T47D (cell line): Measurements from ENCODE around the gene JMY.
"Not testable (repeated sequence)": the region's sequence is repeated elsewhere in the genome, so short reads cannot be mapped to it uniquely, and the experiment has no call there.

ENCODE experiments used
- DNase-seq, 2 experiments: peaks; one replicate each; pipeline versions ENCODE4 v3.0.0 to v3.0.0-alpha.2; 2011 to 2012; ENCODE audit warnings: low read depth in 1 of 2, low spot score in 1 of 2
- JUND ChIP-seq: IDR thresholded peaks from 2 replicates; pipeline ENCODE4 v1.6.1; 2012; ENCODE audit warnings: low read depth
- in situ Hi-C: cut with HindIII; loops from 2 replicates; pipeline ENCODE4 v1.10.0; 2016; ENCODE audit warnings: low sequenced_read_pairs, low pct_unique_long_range_greater_than_20kb

The JMY gene

GRCh38 chr5:79243224-79243623, 7.3 kb downstream of the JMY start:
- DNase-seq, result no peak
- in situ Hi-C loops, result no loop called here
- no peak for TF ChIP-seq JUND

GRCh38 chr5:79254067-79254466, 18.1 kb downstream of the JMY start:
- DNase-seq, in situ Hi-C loops: not testable (repeated sequence)

GRCh38 chr5:79255786-79256557, 20.0 kb downstream of the JMY start:
- in situ Hi-C loops, result no loop called here
- TF ChIP-seq JUND, result no peak
- peak in 1 of 2 experiments; percentile 83 for DNase-seq

- no peak for TF ChIP-seq JUND
- in situ Hi-C loops, result no loop called here
- peak in 1 of 2 experiments; percentile 80 for DNase-seq
These were observed 20.6 kb downstream of the JMY start for GRCh38 chr5:79256563-79256962.

- in situ Hi-C loops, result no loop called here
- no peak for DNase-seq
- no peak for TF ChIP-seq JUND
These were observed 21.4 kb downstream of the JMY start for GRCh38 chr5:79257314-79257713.

GRCh38 chr5:79258801-79259200, 22.9 kb downstream of the JMY start:
- in situ Hi-C loops, result no loop called here
- no peak for TF ChIP-seq JUND
- DNase-seq, result no peak

GRCh38 chr5:79259383-79259782, 23.5 kb downstream of the JMY start:
- DNase-seq, result no peak
- no peak for TF ChIP-seq JUND
- in situ Hi-C loops, result no loop called here

- DNase-seq, result no peak
- in situ Hi-C loops, result no loop called here
- no peak for TF ChIP-seq JUND
These were observed 23.9 kb downstream of the JMY start for GRCh38 chr5:79259810-79260209.

GRCh38 chr5:79261897-79262296, 26.0 kb downstream of the JMY start:
- in situ Hi-C loops, result no loop called here
- no peak for TF ChIP-seq JUND
- no peak for DNase-seq

- DNase-seq, result no peak
- in situ Hi-C loops, result no loop called here
- TF ChIP-seq JUND, result no peak
These were observed 27.4 kb downstream of the JMY start for GRCh38 chr5:79263290-79263689.

GRCh38 chr5:79267180-79267579, 31.2 kb downstream of the JMY start:
- in situ Hi-C loops, result no loop called here
- no peak for DNase-seq
- TF ChIP-seq JUND, result no peak

GRCh38 chr5:79269733-79270166, 33.8 kb downstream of the JMY start:
- in situ Hi-C loops, result no loop called here
- DNase-seq, result no peak
- no peak for TF ChIP-seq JUND

- in situ Hi-C loops, result no loop called here
- DNase-seq, result no peak
- TF ChIP-seq JUND, result no peak
These were observed 37.4 kb downstream of the JMY start for GRCh38 chr5:79273341-79273740.

- in situ Hi-C loops, result no loop called here
- DNase-seq, result no peak
- no peak for TF ChIP-seq JUND
These were observed 48.9 kb downstream of the JMY start for GRCh38 chr5:79284846-79285245.
